ENCODE results near the gene LY6G5C. TPM values are rescaled to one million over a fixed set of nuclear protein-coding genes. Genes with fewer than 3 reads are reported as not detected.

LY6G5C gene
- total RNA-seq, 2 donors from 2014 or later = 0.93 to 2.0 TPM

GRCh38 chr6:31658158-31658688 lies 22.6 kb downstream of the LY6G5C start:
- WGBS, 2 experiments (ENCODE audit: insufficient coverage in 1 of 2, insufficient read length in 1 of 2) = 96% methylated on average over 4 of the region's 4 CpGs; no CpG with 5 or more reads in 1 of the 2 experiments
- no peaks in the 10 kb centered on the region for H3K9me3 ChIP-seq (ENCODE audit: control insufficient read depth, low read length)
- no peak overlapping the region for H3K4me3 ChIP-seq (ENCODE audit: low read length)
- Mint-ChIP-seq H3K4me3 (peak overlapping the region; percentile 83), H3K9me3 (no peaks in the 10 kb centered on the region), H3K27ac (peak overlapping the region; percentile 52), H3K4me1 (peaks cover 18% of the 10 kb centered on the region), H3K36me3 (ENCODE audit: low read depth) (peaks cover 31% of the 10 kb centered on the region), H3K27me3 (ENCODE audit: insufficient read depth) (no peaks in the 10 kb centered on the region)
- no peak for DNase-seq
- TF ChIP-seq CTCF (conservative IDR thresholded peaks at IDR 0.05) = no peak
- H3K4me1 ChIP-seq (ENCODE audit: control insufficient read depth, insufficient read depth, low read length) = peaks cover 8% of the 10 kb centered on the region
- no peaks in the 10 kb centered on the region for H3K27me3 ChIP-seq (ENCODE audit: control insufficient read depth, insufficient read depth, low read length, poor library complexity, severe bottlenecking)
- no peak overlapping the region for H3K9ac ChIP-seq (ENCODE audit: extremely low read depth, low read length, poor library complexity, severe bottlenecking)
- H3K36me3 ChIP-seq (ENCODE audit: control insufficient read depth, insufficient read depth, low read length) = peaks cover 16% of the 10 kb centered on the region
- no peak overlapping the region for H3K27ac ChIP-seq (ENCODE audit: low read depth, low read length)

GRCh38 chr6:31657406-31658157 lies 23.3 kb downstream of the LY6G5C start:
- Mint-ChIP-seq H3K4me1 (peaks cover 17% of the 10 kb centered on the region), H3K36me3 (ENCODE audit: low read depth) (peaks cover 27% of the 10 kb centered on the region), H3K9me3 (no peaks in the 10 kb centered on the region), H3K4me3 (no peak overlapping the region), H3K27ac (peak overlapping the region; percentile 52), H3K27me3 (ENCODE audit: insufficient read depth) (no peaks in the 10 kb centered on the region)
- no peak overlapping the region for H3K4me3 ChIP-seq (ENCODE audit: low read length)
- TF ChIP-seq CTCF (conservative IDR thresholded peaks at IDR 0.05) = no peak
- WGBS, 2 experiments (ENCODE audit: insufficient coverage in 1 of 2, insufficient read length in 1 of 2) = 80 to 96% methylated on average over 4 to 6 of the region's 6 CpGs
- no peak for DNase-seq
- peaks cover 11% of the 10 kb centered on the region for H3K36me3 ChIP-seq (ENCODE audit: control insufficient read depth, insufficient read depth, low read length)
- H3K27me3 ChIP-seq (ENCODE audit: control insufficient read depth, insufficient read depth, low read length, poor library complexity, severe bottlenecking) = no peaks in the 10 kb centered on the region
- H3K9ac ChIP-seq (ENCODE audit: extremely low read depth, low read length, poor library complexity, severe bottlenecking) = no peak overlapping the region
- no peaks in the 10 kb centered on the region for H3K9me3 ChIP-seq (ENCODE audit: control insufficient read depth, low read length)
- H3K27ac ChIP-seq (ENCODE audit: low read depth, low read length) = no peak overlapping the region
- peaks cover 8% of the 10 kb centered on the region for H3K4me1 ChIP-seq (ENCODE audit: control insufficient read depth, insufficient read depth, low read length)

GRCh38 chr6:31655349-31656237 lies 25.3 kb downstream of the LY6G5C start, which contains the start of gene APOM:
Gene APOM, plus strand, starts transcription at chr6:31655894. Its CDS starts 73 bp downstream, at chr6:31655967.
- Histone ChIP-seq H3K9me3 (ENCODE audit: control insufficient read depth, low read length) (no peaks in the 10 kb centered on the region), H3K27ac (ENCODE audit: low read depth, low read length) (no peak within 1 kb of the TSS), H3K36me3 (ENCODE audit: control insufficient read depth, insufficient read depth, low read length) (peaks cover 6% of the 10 kb centered on the region), H3K27me3 (ENCODE audit: control insufficient read depth, insufficient read depth, low read length, poor library complexity, severe bottlenecking) (no peaks in the 10 kb centered on the region), H3K4me1 (ENCODE audit: control insufficient read depth, insufficient read depth, low read length) (peaks cover 13% of the 10 kb centered on the region), H3K9ac (ENCODE audit: extremely low read depth, low read length, poor library complexity, severe bottlenecking) (no peak within 1 kb of the TSS), H3K4me3 (ENCODE audit: low read length) (no peak within 1 kb of the TSS)
- no peak for DNase-seq
- Mint-ChIP-seq H3K4me1 (peaks cover 19% of the 10 kb centered on the region), H3K36me3 (ENCODE audit: low read depth) (peaks cover 28% of the 10 kb centered on the region), H3K9me3 (no peaks in the 10 kb centered on the region), H3K4me3 (no peak within 1 kb of the TSS), H3K27ac (peak within 1 kb of the TSS; percentile 50), H3K27me3 (ENCODE audit: insufficient read depth) (no peaks in the 10 kb centered on the region)
- TF ChIP-seq CTCF (conservative IDR thresholded peaks at IDR 0.05) = no peak
- 81 to 92% methylated on average over 7 to 8 of the region's 8 CpGs for WGBS, 2 experiments (ENCODE audit: insufficient coverage in 1 of 2, insufficient read length in 1 of 2)

Measured in endodermal cell (in vitro differentiated cells).